Measurements from ENCODE around the gene DAZL.

DAZL gene

DNA sequence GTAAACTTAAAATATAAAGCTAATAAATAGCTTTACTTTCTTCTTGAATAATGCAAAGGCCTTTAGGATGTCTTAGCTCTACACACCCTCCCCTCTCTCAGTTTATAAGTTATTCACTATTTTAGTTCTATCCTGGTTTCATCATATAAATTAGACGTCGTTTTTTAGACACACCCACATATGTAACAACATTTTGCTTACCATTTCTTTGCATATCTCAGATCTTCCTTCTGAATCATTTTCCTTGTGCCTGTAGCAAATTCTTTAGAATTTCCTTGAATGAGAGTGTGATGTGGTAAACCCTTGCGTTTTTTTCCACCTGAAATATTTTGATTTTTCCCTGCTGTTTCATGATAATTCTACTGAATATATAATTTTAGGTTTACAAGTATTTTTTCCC lies 2.5 kb upstream of the DAZL start:
- Mint-ChIP-seq H3K27me3 (peaks cover 5 to 7% of the 10 kb centered on the region in 2 donors), H3K27ac (no peak overlapping the region), H3K36me3 (ENCODE audit: insufficient read depth) (no peaks in the 10 kb centered on the region), H3K4me1 (ENCODE audit: low read depth in 2 of 2) (no peaks in the 10 kb centered on the region), H3K9me3 (no peaks in the 10 kb centered on the region), H3K4me3 (no peak overlapping the region)
- ATAC-seq (replicated peaks) (no peak), DNase-seq (no peak)

DNA sequence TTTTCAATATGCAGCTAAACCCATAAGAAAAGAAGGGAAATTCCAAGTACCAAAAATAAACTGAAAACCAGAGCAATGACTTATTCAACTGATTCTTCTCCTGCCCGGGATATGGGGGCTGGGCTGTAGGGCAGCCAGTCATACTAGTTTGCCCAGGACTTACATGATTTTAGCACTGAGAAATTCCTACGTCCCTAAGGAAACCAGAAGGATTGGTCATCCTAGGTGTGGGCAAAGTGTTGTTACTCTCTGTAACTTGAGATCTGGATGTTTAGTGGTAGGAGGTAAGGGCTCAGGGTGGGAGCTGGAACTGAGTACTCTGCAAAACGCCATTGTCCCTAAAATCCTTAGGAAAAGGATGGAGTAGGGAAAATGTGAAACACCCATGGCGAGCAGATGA lies 1.2 kb upstream of the DAZL start:
- H3K36me3 Mint-ChIP-seq (ENCODE audit: insufficient read depth) = no peaks in the 10 kb centered on the region
- no peaks in the 10 kb centered on the region for H3K4me1 Mint-ChIP-seq (ENCODE audit: low read depth in 2 of 2)
- no peaks in the 10 kb centered on the region for H3K9me3 Mint-ChIP-seq
- H3K27ac Mint-ChIP-seq = no peak overlapping the region
- no peak overlapping the region for H3K4me3 Mint-ChIP-seq
- ATAC-seq (replicated peaks) = no peak
- H3K27me3 Mint-ChIP-seq = peaks cover 2 to 5% of the 10 kb centered on the region in 2 donors
- DNase-seq = no peak

DNA sequence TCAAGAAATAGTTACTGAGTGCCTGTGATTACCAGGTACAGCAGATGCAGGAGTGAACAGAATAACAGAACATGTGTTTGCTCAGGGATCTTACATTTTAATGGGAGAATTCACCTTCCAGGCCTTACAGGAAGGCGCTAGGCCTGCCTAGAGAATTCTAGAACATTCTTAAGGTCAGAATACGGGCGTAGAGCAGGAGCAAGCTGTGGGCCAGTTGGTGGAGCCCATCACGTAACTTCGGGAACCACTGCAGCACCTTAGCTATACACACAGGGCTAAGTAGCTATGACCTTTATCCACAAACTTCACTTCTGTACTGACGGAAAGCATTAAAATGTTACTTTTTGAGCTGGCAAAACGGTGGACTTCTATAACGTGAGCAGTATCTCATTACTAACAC lies 743 bp upstream of the DAZL start:
- H3K9me3 Mint-ChIP-seq = no peaks in the 10 kb centered on the region
- H3K27me3 Mint-ChIP-seq = peaks cover 0 to 7% of the 10 kb centered on the region in 2 donors
- no peaks in the 10 kb centered on the region for H3K36me3 Mint-ChIP-seq (ENCODE audit: insufficient read depth)
- DNase-seq (no peak), ATAC-seq (replicated peaks) (no peak)
- no peak overlapping the region for H3K4me3 Mint-ChIP-seq
- H3K4me1 Mint-ChIP-seq (ENCODE audit: low read depth in 2 of 2) = peaks cover 2 to 3% of the 10 kb centered on the region in 2 donors
- no peak overlapping the region for H3K27ac Mint-ChIP-seq

DNA sequence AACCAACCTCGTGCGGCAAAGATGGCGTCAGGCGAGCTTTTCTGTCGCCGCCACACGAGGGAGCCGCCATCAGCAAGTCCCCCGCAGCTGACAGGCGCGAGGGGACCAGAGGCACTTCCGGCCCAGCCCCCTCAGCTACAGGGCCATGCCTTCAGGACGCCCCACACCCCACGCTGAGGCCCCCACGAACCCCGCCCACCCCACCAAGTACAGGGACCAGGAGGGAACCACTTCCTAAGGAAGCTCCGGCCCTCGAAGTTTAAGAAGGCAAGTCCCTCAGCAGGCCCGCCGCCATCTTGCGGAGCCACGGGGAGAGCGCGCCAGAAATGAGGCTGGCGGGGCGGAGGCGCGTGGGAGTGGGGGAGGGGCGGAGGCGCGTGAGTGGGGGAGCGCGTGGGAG lies 790 bp downstream of the DAZL start:
- Mint-ChIP-seq H3K27me3 (peaks cover 0 to 15% of the 10 kb centered on the region in 2 donors), H3K27ac (no peak overlapping the region), H3K36me3 (ENCODE audit: insufficient read depth) (no peaks in the 10 kb centered on the region), H3K9me3 (no peaks in the 10 kb centered on the region), H3K4me3 (no peak overlapping the region), H3K4me1 (ENCODE audit: low read depth in 2 of 2) (peaks cover 4% of the 10 kb centered on the region in 2 donors)
- DNase-seq (no peak), ATAC-seq (replicated peaks) (no peak)

DNA sequence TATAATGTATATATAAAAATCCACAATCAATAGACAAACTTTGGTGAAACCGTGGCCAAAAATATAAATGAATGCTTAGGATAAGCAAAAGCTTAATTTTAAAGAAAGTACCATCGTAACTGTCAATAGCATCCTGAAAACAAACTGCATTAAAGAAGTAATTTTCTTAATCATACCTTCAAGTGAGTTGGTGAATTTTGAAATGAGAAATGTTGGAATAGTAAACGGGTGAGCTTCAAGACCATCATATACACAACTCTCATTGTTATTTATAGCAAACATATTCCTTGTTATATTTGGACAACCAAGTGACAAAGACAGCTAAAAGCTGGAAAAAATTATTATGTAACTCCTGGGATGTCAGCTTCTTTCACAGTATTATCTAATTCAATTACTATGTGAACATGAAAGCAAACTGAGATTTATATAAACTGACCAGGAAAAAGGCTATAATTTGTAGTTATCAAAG lies 3.7 kb downstream of the DAZL start:
- no peak for DNase-seq

DNA sequence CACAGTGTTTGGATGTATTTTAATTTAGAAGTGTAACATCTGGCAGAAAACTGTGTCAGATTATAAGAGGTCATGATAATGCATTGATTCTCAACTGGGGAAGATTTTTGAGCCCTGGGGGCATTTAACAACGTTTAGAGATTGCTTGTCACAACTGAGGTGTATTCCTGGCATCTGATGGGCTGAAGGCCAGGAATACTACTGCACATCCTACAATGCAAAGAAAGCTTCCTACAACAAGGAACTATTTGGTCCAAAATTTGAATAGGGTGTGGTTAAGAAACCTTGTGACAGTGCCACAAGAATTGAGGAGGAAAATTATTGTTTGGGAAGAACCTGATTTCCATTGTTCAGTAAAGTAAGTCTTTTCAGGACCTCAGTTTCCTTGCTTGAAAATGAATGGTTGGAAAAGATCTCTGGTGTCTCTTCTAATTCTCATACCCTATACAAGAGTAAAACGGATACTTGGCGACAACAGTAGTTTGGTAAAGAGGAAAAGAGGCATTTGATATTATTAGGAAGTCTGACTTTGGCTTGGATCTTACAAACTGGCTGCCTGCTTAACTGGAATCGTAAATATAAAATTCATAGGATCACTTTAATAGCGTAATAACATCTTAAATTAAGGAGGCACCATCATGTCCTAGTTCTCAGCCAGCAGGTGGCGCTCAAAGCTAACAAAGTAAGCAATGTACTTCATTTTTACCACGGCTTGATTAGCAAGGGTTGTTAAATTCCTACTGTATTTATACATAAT lies 4.3 kb downstream of the DAZL start:
- H3K4me3 Mint-ChIP-seq = no peak overlapping the region
- peak; percentile 77 to 81 (median 78) for DNase-seq
- H3K9me3 Mint-ChIP-seq = no peaks in the 10 kb centered on the region
- H3K27me3 Mint-ChIP-seq = peaks cover 0 to 10% of the 10 kb centered on the region in 2 donors
- no peak overlapping the region for H3K27ac Mint-ChIP-seq
- peaks cover 4 to 6% of the 10 kb centered on the region in 2 donors for H3K4me1 Mint-ChIP-seq (ENCODE audit: low read depth in 2 of 2)
- no peaks in the 10 kb centered on the region for H3K36me3 Mint-ChIP-seq (ENCODE audit: insufficient read depth)
- ATAC-seq (replicated peaks) = peak; percentile 66

More for the DNA sequence above, 3.7 kb downstream of the DAZL start:
- Mint-ChIP-seq H3K4me1 (ENCODE audit: low read depth in 2 of 2) (peaks cover 4 to 6% of the 10 kb centered on the region in 2 donors), H3K27me3 (peaks cover 0 to 10% of the 10 kb centered on the region in 2 donors), H3K27ac (no peak overlapping the region), H3K4me3 (no peak overlapping the region), H3K9me3 (no peaks in the 10 kb centered on the region), H3K36me3 (ENCODE audit: insufficient read depth) (no peaks in the 10 kb centered on the region)
- no peak for ATAC-seq (replicated peaks)

DNA sequence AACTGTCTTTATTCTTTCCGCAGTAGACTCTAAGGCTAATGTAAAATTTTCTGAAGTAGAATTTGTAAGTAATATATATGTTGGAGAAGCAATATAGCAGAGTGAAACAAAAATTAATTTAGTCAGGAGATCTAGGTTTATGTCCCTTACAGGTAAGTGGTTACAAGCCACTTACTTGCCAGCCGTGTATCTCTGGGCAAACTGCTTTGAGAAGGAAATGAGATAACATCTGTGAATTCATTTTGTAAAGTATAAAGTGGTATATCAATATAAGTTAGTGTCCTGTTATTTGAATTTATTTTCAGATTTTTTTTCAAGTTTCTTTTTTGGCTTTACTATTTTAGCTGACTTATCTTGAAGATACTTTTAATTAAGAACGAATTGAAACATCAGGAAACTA lies 5.5 kb downstream of the DAZL start:
- peaks cover 0 to 10% of the 10 kb centered on the region in 2 donors for H3K27me3 Mint-ChIP-seq
- H3K36me3 Mint-ChIP-seq (ENCODE audit: insufficient read depth) = no peaks in the 10 kb centered on the region
- no peak overlapping the region for H3K4me3 Mint-ChIP-seq
- ATAC-seq (replicated peaks) (no peak), DNase-seq (no peak)
- H3K4me1 Mint-ChIP-seq (ENCODE audit: low read depth in 2 of 2) = peaks cover 4 to 6% of the 10 kb centered on the region in 2 donors
- H3K9me3 Mint-ChIP-seq = no peaks in the 10 kb centered on the region
- H3K27ac Mint-ChIP-seq = peak overlapping the region in 1 of 2 donors; percentile 76

DNA sequence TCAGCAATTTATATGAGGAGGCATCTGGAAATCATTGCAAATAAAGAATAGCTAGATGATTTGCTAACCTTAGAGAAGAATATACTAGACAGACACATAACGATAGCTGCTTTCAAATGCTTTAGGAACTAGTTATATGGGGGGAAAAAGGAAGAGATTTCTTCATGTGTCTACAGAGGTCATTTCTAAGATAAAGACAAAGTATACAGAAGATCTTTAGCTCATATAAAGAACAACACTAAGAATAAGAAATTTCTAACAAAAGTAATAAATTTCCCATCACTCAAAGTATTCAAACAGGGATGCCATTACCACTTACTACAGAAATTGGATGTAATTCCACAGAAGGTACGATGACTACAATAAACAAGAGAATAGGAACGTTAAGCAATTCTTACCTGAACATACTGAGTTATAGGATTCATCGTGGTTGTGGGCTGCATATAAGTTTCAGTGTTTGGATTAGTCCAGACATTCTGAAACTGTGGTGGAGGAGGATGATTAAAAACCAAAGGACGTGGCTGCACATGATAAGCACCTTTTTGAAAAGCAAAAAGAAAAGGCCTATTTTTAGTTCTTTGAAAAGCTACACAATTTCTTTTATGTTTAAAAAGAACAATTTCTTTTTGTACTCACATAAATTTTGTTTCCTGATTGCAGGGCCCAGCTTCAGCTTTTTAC lies 8.7 kb downstream of the DAZL start:
- no peak overlapping the region for H3K4me3 Mint-ChIP-seq
- DNase-seq (no peak), ATAC-seq (replicated peaks) (no peak)
- no peaks in the 10 kb centered on the region for H3K36me3 Mint-ChIP-seq (ENCODE audit: insufficient read depth)
- H3K4me1 Mint-ChIP-seq (ENCODE audit: low read depth in 2 of 2) = peaks cover 4 to 6% of the 10 kb centered on the region in 2 donors
- peaks cover 0 to 10% of the 10 kb centered on the region in 2 donors for H3K27me3 Mint-ChIP-seq
- no peak overlapping the region for H3K27ac Mint-ChIP-seq
- no peaks in the 10 kb centered on the region for H3K9me3 Mint-ChIP-seq

DNA sequence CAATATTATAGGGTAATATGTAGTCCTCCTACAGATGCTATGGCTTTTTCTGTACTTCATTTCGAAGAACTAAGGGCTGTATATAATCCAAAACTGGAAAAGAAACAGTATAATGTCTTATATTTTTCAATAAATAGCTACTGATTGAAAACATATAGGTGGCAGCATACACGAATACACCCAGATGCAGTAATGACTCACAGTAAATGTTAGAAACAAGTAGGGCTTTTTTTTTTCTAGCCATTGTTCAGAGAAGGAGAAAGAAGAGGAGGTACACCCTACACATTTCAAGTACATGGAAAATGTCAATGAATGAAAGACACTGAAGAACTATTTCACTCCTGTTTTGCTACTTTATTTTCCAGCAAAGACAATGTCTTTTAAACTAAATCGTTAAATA lies 9.4 kb downstream of the DAZL start:
- Mint-ChIP-seq H3K9me3 (no peaks in the 10 kb centered on the region), H3K27ac (no peak overlapping the region), H3K4me3 (no peak overlapping the region), H3K4me1 (ENCODE audit: low read depth in 2 of 2) (peaks cover 0 to 2% of the 10 kb centered on the region in 2 donors), H3K27me3 (peaks cover 0 to 6% of the 10 kb centered on the region in 2 donors), H3K36me3 (ENCODE audit: insufficient read depth) (no peaks in the 10 kb centered on the region)
- ATAC-seq (replicated peaks) (no peak), DNase-seq (no peak)

DNA sequence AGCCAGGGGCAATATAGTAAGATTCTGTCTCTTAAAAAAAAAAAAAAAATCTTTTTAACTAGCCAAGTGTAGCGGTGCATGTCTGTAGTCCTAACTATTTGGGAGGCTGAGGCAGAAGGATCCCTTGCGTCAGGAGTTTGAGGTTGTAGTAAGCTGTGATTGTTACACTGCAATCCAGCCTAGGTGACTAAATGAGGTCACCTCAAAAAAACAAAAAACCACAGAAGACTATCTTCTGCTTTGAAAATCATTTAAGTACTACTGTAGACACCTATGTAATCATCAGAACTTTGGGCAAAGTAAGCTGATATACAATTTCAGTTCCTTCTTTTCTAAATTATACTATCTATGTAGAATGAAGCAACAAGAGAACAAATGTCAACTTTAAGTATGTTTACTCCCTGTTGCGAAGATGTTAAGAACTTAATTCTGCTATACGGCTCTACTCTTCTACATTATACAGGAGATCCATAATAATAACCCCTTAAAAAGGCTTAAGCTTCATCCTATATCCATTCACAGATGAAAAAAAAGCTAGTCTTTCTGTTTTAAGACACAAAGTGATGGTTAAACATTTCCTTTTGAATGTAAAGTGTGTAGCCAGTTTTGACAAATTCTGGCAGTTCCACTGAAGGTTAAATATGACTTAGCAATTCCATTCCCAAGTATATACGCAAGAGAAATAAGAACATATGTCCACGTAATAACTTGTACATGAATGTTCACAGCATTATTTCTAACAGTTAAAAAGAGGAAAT lies 15.2 kb downstream of the DAZL start:
- no peaks in the 10 kb centered on the region for H3K4me1 Mint-ChIP-seq (ENCODE audit: low read depth in 2 of 2)
- ATAC-seq (replicated peaks) = peak; percentile 44
- no peak for DNase-seq
- no peaks in the 10 kb centered on the region for H3K36me3 Mint-ChIP-seq (ENCODE audit: insufficient read depth)
- H3K27me3 Mint-ChIP-seq = no peaks in the 10 kb centered on the region
- no peak overlapping the region for H3K4me3 Mint-ChIP-seq
- no peaks in the 10 kb centered on the region for H3K9me3 Mint-ChIP-seq
- H3K27ac Mint-ChIP-seq = no peak overlapping the region

DNA sequence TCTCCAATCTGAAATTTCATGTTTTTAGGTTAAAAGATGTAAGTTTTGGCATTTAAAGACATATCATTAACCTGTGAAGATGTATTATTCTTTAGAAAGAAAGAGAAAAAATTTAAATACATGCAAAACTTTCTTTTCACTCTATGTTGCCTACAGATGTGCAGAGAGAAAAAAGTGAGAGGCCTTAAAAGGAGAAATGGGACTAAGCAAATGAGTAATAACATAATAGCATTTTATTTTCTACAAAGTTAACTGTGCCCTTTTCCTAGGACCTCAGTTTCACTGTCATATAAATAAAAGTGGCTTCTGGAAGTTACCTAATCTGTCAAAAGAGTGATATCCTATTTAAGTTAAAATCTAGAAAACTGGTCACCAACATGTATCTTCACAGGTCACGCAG lies 16.1 kb downstream of the DAZL start:
- no peaks in the 10 kb centered on the region for H3K4me1 Mint-ChIP-seq (ENCODE audit: low read depth in 2 of 2)
- DNase-seq = no peak
- no peak for ATAC-seq (replicated peaks)
- H3K4me3 Mint-ChIP-seq = no peak overlapping the region
- no peak overlapping the region for H3K27ac Mint-ChIP-seq
- no peaks in the 10 kb centered on the region for H3K27me3 Mint-ChIP-seq
- H3K9me3 Mint-ChIP-seq = no peaks in the 10 kb centered on the region
- no peaks in the 10 kb centered on the region for H3K36me3 Mint-ChIP-seq (ENCODE audit: insufficient read depth)

DNA sequence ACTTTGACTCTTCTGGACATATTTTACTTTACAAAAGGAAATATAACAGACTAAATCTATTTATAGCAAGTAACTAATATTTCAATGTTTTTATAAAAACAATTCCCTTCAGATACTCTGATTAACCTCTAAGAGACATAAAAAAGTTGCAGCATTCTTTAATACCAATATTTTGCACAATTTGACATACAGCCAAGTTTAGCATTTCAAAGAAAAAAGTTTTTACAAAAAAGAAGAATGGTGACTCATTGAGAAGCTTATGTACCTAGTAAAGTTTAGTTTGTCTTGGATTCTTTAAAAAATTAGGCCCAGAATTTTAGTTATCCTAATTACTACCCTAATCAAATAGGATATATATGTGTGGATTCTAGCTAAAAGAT lies 17.6 kb downstream of the DAZL start:
- Mint-ChIP-seq H3K4me3 (no peak overlapping the region), H3K27ac (no peak overlapping the region), H3K27me3 (no peaks in the 10 kb centered on the region), H3K9me3 (no peaks in the 10 kb centered on the region), H3K36me3 (ENCODE audit: insufficient read depth) (no peaks in the 10 kb centered on the region), H3K4me1 (ENCODE audit: low read depth in 2 of 2) (no peaks in the 10 kb centered on the region)
- ATAC-seq (replicated peaks) (no peak), DNase-seq (no peak)

DNA sequence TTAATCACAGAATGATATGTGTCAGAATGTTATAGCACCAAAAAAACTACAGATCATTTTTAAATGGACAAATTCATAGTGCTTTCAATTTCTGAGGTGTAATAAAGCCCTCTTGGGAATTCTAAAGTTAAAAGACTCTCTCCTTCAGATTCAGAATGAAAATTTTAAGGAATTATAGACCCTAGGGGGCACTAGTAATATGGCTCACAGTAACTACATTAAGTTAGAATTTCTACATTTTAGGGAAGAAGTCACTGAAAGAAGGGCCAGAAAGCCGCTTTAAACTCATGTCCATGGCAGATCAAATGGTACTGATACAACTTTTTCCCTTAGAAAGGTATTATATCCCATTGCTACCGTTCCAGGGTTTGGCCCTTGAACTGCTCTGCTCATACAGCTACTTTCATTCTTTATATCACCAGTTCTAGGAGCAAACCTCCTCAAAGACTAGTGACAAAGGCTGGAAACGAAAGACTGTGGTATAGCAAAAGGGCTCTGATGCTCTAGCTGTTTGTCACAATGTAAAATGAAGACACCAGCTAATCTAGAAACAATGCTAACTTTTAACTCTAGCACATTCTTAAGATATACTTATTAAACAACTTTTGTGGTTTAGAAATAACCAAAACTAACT lies 18.1 kb downstream of the DAZL start:
- no peaks in the 10 kb centered on the region for H3K27me3 Mint-ChIP-seq
- no peaks in the 10 kb centered on the region for H3K36me3 Mint-ChIP-seq (ENCODE audit: insufficient read depth)
- DNase-seq (no peak), ATAC-seq (replicated peaks) (no peak)
- no peak overlapping the region for H3K4me3 Mint-ChIP-seq
- no peak overlapping the region for H3K27ac Mint-ChIP-seq
- no peaks in the 10 kb centered on the region for H3K9me3 Mint-ChIP-seq
- H3K4me1 Mint-ChIP-seq (ENCODE audit: low read depth in 2 of 2) = no peaks in the 10 kb centered on the region

Measured in effector memory CD8-positive, alpha-beta T cell (primary cell).